Activated CD8-positive, alpha-beta memory T cell treated with anti-CD3 and anti-CD28 coated beads for 24 hours (primary cell): ENCODE results near the gene CEP135.
"Not testable (repeated sequence)": the region's sequence is repeated elsewhere in the genome, so short reads cannot be mapped to it uniquely, and the experiment has no call there.

ENCODE experiments used
- DNase-seq: peaks from one replicate; pipeline ENCODE4 v3.0.0-alpha.2; 2020

CEP135 gene, protein sequence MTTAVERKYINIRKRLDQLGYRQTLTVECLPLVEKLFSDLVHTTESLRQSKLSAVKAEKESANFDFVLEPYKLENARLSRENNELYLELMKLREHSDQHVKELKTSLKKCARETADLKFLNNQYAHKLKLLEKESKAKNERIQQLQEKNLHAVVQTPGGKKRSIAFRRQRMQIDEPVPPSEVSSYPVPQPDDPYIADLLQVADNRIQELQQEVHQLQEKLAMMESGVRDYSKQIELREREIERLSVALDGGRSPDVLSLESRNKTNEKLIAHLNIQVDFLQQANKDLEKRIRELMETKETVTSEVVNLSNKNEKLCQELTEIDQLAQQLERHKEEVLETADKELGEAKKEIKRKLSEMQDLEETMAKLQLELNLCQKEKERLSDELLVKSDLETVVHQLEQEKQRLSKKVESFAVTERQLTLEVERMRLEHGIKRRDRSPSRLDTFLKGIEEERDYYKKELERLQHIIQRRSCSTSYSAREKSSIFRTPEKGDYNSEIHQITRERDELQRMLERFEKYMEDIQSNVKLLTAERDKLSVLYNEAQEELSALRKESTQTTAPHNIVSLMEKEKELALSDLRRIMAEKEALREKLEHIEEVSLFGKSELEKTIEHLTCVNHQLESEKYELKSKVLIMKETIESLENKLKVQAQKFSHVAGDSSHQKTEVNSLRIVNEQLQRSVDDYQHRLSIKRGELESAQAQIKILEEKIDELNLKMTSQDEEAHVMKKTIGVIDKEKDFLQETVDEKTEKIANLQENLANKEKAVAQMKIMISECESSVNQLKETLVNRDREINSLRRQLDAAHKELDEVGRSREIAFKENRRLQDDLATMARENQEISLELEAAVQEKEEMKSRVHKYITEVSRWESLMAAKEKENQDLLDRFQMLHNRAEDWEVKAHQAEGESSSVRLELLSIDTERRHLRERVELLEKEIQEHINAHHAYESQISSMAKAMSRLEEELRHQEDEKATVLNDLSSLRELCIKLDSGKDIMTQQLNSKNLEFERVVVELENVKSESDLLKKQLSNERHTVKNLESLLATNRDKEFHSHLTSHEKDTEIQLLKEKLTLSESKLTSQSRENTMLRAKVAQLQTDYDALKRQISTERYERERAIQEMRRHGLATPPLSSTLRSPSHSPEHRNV

GRCh38 chr4:55948726-55949481 lies at the start of gene CEP135:
Gene CEP135 (plus strand): TSS chr4:55948945. CDS start chr4:55952131, 3,186 bp downstream.
- DNase-seq = peak; percentile 97

- no peak for DNase-seq
These were observed 46.1 kb upstream of the CEP135 start for GRCh38 chr4:55902677-55903076.

DNA sequence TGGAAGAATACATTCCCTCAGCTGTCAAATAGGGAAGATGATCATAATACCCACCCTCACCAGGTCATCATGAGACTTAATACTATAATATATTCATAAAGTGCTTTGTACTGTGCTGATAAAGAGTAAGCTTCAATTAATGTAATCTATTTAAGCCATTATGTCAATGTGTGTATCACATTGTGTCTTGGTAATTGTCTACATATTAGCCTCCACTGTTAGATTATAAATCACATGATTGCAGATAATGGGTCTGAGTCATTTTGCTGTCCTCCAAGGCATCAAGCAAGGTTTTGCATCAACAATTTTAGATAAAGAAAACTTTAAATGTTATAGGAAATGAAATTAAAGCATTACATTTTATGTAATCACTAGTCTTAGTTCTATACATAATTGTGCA lies 45.2 kb upstream of the CEP135 start:
- no peak for DNase-seq

DNA sequence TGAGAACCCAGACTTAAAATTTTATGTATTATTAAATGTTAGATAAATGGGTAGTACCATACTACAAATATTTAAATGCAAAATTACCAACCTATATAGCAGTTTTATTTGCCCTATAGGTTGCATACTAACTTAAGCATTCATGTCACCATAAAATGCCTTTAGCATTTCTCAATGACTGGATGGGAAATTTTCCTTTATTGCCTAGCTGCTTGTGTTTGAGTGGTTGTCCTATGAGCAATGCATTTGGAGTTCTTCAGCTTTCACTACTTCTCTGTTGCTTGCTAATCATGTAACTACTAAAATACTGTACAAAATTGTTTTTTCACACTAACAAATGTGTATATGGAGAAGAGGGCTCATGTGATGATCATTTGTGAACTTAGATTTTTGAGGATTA lies 44.2 kb upstream of the CEP135 start:
- no peak for DNase-seq

- DNase-seq = no peak
These were observed 42.4 kb upstream of the CEP135 start for GRCh38 chr4:55906323-55906722.

DNA sequence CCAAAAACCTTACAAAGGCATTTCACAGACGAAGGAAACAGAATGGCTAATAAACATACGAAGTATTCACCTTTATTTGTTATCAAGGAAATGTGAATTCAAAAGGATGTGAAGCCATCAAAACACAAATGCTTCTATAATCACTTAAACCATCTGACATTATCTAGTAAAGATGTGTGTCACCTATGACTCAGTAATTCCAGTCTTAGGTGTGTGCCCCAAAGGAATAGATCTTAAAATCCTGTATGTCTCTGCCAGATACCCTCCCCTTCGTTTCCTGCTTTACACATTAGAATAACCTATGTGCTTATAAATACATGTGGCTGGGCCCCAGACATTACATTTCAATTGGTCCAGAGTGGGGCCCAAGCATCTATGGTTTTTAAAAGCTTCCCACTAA lies 41.8 kb upstream of the CEP135 start:
- no peak for DNase-seq

- DNase-seq = no peak
These were observed 41.3 kb upstream of the CEP135 start for GRCh38 chr4:55907469-55907868.

GRCh38 chr4:55910140-55910539 lies 38.6 kb upstream of the CEP135 start:
- no peak for DNase-seq

DNA sequence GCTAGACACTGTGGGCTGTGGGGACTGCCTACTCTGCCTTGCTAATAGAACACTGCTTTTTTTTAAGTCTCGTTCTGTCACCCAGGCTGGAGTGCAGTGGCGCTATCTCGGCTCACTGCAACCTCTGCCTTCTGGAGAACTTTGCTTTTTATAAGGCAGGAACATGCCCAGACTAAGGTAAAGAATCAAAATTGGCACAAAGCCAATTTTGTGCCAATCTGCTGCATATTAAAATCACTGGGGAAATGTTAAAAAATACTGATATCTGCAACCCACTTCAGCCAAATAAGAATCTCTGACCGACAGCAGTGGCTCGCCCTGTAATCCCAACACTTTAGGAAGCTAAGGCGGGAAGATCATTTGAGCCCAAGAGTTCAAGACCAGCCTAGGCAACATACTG lies 36.5 kb upstream of the CEP135 start:
- no peak for DNase-seq

DNA sequence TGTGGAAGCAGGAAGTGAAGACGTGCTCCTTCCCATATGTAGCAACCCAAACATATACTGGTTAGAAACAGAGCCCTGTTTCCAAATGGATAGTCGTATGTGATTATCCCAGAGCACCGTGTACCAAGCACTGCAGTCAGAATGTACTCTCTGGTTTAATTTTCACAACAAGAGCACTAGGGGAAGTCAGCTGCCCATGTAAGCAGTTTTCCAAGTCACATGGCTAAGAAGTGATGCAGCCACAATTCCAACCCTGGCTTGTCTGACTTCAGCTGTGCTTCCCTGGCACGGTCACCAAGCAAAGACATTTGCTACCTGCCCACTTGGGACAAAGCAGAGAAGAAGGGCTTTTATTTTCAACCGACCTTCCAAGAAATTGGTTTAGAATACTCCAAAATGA lies 28.2 kb upstream of the CEP135 start:
- no peak for DNase-seq

- no peak for DNase-seq
These were observed 27.7 kb upstream of the CEP135 start for GRCh38 chr4:55921093-55921492.

DNA sequence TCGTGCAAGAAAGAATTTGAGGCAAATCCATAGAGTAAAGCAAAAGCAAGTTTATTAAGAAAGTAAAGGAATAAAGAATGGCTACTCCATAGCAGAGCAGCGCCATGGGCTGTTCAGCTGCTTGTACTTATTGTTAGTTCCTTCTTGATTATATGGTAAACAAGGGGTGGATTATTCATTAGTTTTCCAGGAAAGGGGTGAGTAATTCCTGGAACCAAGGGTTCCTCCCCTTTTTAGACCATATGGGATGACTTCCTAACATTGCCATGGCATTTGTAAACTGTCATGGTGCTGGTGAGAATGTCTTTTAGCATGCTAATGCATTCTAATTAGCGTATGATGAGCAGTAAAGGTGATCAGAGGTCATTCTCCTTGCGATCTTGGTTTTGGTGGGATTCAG lies 23.5 kb upstream of the CEP135 start:
- DNase-seq = no peak

DNA sequence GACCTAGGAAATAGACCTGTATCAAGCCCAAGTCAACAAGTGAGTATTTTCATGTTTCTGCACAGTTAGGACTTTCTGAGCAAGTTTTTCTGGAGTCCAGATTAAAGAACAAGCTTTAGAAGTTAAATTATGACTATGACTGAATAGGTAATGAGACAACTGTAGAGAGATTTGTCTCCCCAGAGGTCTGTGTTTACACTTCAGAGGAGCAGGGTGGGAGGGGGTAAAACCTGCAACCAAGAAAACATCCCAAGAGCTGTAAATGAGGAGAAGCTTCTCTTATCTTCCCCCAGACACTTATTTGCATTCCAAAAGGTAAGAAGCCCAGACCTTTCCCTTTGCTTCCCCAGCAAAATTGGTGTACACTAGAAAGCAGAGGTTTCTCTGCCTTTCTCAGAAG lies 22.1 kb upstream of the CEP135 start:
- no peak for DNase-seq

GRCh38 chr4:55927803-55928437 lies 20.8 kb upstream of the CEP135 start:
- DNase-seq = no peak

- DNase-seq = no peak
These were observed 19.9 kb upstream of the CEP135 start for GRCh38 chr4:55928846-55929245.

- DNase-seq = no peak
These were observed 17.7 kb upstream of the CEP135 start for GRCh38 chr4:55931043-55931442.

DNA sequence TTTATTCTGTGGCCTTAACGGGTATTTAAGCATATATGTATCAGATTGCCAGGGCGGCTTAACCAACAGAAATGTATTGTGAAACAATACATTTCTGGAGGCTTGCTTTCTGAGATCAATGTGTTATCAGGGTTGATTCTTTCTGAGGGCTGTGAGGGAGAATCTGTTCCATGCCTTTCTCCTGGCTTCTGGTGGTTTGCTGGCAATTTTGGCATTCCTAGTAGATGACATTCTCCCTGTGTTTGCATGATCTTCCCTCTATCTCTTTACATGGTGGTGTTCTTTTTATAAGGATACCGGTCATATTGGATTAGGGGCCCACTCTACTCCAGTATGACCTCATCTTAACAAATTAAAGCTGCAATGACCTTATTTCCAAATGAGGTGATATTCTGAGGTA lies 16.9 kb upstream of the CEP135 start:
- no peak for DNase-seq

DNA sequence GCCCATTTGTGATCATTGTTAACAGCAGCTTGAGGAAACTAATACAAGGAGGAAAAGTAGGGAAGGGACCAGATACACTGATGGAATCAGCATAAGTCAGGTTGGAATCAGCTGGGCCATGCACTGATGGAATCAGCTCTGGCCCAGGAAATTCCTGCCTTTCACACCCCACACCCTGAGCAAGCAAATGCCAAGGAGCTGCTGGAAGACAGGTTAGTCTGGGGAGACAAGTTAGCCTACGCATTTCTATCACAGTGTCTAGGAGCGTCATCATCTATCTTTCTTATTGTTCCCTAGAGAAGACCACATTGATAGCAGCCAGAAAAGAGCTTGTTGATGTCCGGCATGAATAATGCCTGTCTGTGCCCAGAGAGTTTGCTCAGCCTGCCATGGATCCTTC lies 16.2 kb upstream of the CEP135 start:
- DNase-seq = no peak

DNA sequence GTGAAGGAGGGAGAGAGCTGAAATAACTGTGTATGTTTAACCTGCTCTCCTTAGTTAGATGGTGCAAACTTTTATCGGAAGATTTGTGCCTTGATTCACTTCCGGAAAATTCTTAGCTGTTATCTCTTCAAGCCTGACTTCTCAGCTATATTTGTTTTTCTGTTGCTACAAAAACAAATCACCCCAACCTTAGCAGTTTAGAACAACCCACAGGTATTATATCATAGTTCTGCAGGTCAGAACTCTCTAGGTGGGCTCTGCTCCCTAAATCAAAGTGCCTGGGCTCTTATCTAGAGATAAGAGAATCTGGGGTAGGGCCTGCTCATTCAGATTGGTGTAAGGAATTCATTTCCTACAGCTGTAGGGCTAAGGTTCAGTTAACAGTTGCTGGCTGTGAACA lies 15.1 kb upstream of the CEP135 start:
- DNase-seq = no peak

- not testable (repeated sequence) for DNase-seq
These were observed 12.8 kb upstream of the CEP135 start for GRCh38 chr4:55935907-55936306.

- DNase-seq = no peak
These were observed 10.3 kb upstream of the CEP135 start for GRCh38 chr4:55938481-55938880.

GRCh38 chr4:55939421-55939820 lies 9.3 kb upstream of the CEP135 start:
- no peak for DNase-seq
